ENCODE measurements around the gene CDK7. TPM values are rescaled to one million over a fixed set of nuclear protein-coding genes. Genes with fewer than 3 reads are reported as not detected.

CDK7 gene
- polyA plus RNA-seq, 1 donor (not counting 4 experiments of a cell fraction or from before 2014, with no cell fraction given): 80.5 TPM

DNA sequence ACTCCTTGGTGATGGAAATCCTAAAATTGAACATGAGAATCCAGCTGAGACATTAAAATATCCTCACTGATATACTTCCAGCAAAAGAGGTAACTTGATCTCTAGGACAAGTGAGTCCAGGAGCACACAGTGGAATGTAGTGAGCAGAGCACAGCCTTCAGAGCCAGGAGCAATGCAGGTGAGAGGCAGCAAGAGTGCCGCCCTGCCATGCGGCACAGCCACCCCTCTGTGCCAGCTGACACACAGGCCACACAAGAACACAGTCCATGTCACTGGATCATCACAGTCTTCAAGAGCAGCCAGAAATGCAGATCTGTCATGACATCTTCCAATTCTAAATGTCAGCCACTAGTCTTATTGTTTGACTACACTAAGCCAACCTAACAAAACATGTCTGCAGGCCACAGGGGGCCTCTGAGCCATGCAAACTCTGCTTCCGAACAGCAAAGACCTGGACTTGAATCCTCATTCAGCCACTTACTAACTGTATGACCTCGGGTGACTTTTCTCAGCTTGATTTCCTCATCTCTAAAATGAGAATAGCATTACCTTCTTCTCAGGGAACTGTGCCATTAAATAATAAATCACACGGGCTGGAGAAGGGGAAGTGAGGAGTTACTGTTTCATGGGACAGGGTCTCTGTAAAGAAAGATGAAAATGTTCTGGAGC lies 50.9 kb downstream of the CDK7 start:
- H3K9me1 ChIP-seq (ENCODE audit: control insufficient read depth, extremely low read depth, insufficient read depth, low read length): no peaks in the 10 kb centered on the region
- FAIRE-seq (no peak), DNase-seq (ENCODE audit: low read depth, low spot score) (no peak)
- H3K36me3 ChIP-seq (ENCODE audit: control insufficient read depth in 2 of 2, extremely low read depth in 1 of 2, insufficient read depth in 2 of 2, low read length in 2 of 2): peaks cover 5 to 6% of the 10 kb centered on the region in 2 experiments
- TF ChIP-seq, protein P1, sequence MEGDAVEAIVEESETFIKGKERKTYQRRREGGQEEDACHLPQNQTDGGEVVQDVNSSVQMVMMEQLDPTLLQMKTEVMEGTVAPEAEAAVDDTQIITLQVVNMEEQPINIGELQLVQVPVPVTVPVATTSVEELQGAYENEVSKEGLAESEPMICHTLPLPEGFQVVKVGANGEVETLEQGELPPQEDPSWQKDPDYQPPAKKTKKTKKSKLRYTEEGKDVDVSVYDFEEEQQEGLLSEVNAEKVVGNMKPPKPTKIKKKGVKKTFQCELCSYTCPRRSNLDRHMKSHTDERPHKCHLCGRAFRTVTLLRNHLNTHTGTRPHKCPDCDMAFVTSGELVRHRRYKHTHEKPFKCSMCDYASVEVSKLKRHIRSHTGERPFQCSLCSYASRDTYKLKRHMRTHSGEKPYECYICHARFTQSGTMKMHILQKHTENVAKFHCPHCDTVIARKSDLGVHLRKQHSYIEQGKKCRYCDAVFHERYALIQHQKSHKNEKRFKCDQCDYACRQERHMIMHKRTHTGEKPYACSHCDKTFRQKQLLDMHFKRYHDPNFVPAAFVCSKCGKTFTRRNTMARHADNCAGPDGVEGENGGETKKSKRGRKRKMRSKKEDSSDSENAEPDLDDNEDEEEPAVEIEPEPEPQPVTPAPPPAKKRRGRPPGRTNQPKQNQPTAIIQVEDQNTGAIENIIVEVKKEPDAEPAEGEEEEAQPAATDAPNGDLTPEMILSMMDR (optimal IDR thresholded peaks at IDR 0.05 in 1 of 3, IDR thresholded peaks at IDR 0.05 in 1 of 3, conservative IDR thresholded peaks at IDR 0.05 in 1 of 3; ENCODE audit: extremely low read depth in 1 of 3, insufficient read depth in 2 of 3, low read length in 3 of 3): no peak
- TF ChIP-seq EZH2 (IDR thresholded peaks at IDR 0.05; ENCODE audit: low read length): no peak
- H3K4me3 ChIP-seq (ENCODE audit: control insufficient read depth in 2 of 3, extremely low read depth in 1 of 3, insufficient read depth in 2 of 3, low read depth in 1 of 3, low read length in 3 of 3): no peak overlapping the region
- no peaks in the 10 kb centered on the region for H3K27me3 ChIP-seq (ENCODE audit: control insufficient read depth, extremely low read depth, insufficient read depth, low read length)
- H3K9ac ChIP-seq (ENCODE audit: control insufficient read depth, extremely low read depth, insufficient read depth, low read length): no peak overlapping the region
- no peak overlapping the region for H2AFZ ChIP-seq (ENCODE audit: control insufficient read depth, low read length)
- H3K4me1 ChIP-seq (ENCODE audit: control insufficient read depth, extremely low read depth, insufficient read depth, low read length): no peaks in the 10 kb centered on the region
- H3K4me2 ChIP-seq (ENCODE audit: control insufficient read depth, extremely low read depth, insufficient read depth, low read depth, low read length): no peak overlapping the region
- dilution Hi-C loops (cut with MboI; ENCODE audit: extremely low pct_ligation_motif_present, low sequenced_read_pairs): no loop called here
- no peaks in the 10 kb centered on the region for H4K20me1 ChIP-seq (ENCODE audit: control insufficient read depth, extremely low read depth, insufficient read depth, low read length)
- H3K9me3 ChIP-seq (ENCODE audit: control insufficient read depth, low read depth, low read length): no peaks in the 10 kb centered on the region
- H3K27ac ChIP-seq (ENCODE audit: control insufficient read depth, insufficient read depth, low read length): no peak overlapping the region
- no peaks in the 10 kb centered on the region for H3K79me2 ChIP-seq (ENCODE audit: control insufficient read depth, insufficient read depth, low read length)

DNA sequence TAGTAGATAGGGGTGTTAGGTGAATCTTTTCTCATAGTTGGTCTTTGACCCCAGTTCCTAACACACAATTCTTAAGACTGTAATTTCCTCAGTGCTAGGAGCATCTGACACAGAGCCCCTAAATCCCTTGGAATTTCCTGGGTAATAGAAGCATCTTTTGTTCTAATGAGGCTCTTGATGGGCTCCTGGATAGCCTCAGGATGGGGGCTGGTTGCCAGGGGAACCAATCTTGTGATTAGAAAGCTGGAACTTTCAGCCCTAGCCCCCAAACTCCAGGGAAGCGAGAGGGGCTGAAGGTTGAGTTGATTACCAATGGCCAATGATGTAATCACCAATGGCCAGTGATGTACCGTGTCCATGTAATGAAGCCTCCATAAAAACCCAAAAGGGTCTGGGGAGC lies 53.4 kb downstream of the CDK7 start:
- no peak for DNase-seq (ENCODE audit: low read depth, low spot score)
- H2AFZ ChIP-seq (ENCODE audit: control insufficient read depth, low read length): no peak overlapping the region
- H3K4me1 ChIP-seq (ENCODE audit: control insufficient read depth, extremely low read depth, insufficient read depth, low read length): no peaks in the 10 kb centered on the region
- peaks cover 0 to 3% of the 10 kb centered on the region in 2 experiments for H3K36me3 ChIP-seq (ENCODE audit: control insufficient read depth in 2 of 2, extremely low read depth in 1 of 2, insufficient read depth in 2 of 2, low read length in 2 of 2)
- TF ChIP-seq, protein P1 (optimal IDR thresholded peaks at IDR 0.05 in 1 of 3, IDR thresholded peaks at IDR 0.05 in 1 of 3, conservative IDR thresholded peaks at IDR 0.05 in 1 of 3; ENCODE audit: extremely low read depth in 1 of 3, insufficient read depth in 2 of 3, low read length in 3 of 3): no peak
- no peak for TF ChIP-seq EZH2 (IDR thresholded peaks at IDR 0.05; ENCODE audit: low read length)
- FAIRE-seq: no peak
- dilution Hi-C loops (cut with MboI; ENCODE audit: extremely low pct_ligation_motif_present, low sequenced_read_pairs): no loop called here
- H4K20me1 ChIP-seq (ENCODE audit: control insufficient read depth, extremely low read depth, insufficient read depth, low read length): no peaks in the 10 kb centered on the region
- H3K27me3 ChIP-seq (ENCODE audit: control insufficient read depth, extremely low read depth, insufficient read depth, low read length): no peaks in the 10 kb centered on the region
- no peaks in the 10 kb centered on the region for H3K79me2 ChIP-seq (ENCODE audit: control insufficient read depth, insufficient read depth, low read length)
- no peaks in the 10 kb centered on the region for H3K9me1 ChIP-seq (ENCODE audit: control insufficient read depth, extremely low read depth, insufficient read depth, low read length)
- H3K9me3 ChIP-seq (ENCODE audit: control insufficient read depth, low read depth, low read length): no peaks in the 10 kb centered on the region
- H3K4me3 ChIP-seq (ENCODE audit: control insufficient read depth in 2 of 3, extremely low read depth in 1 of 3, insufficient read depth in 2 of 3, low read depth in 1 of 3, low read length in 3 of 3): no peak overlapping the region
- H3K9ac ChIP-seq (ENCODE audit: control insufficient read depth, extremely low read depth, insufficient read depth, low read length): no peak overlapping the region
- no peak overlapping the region for H3K27ac ChIP-seq (ENCODE audit: control insufficient read depth, insufficient read depth, low read length)
- no peak overlapping the region for H3K4me2 ChIP-seq (ENCODE audit: control insufficient read depth, extremely low read depth, insufficient read depth, low read depth, low read length)
